DMS53 treated with DMSO at 0.1 percent for 48 hours (cell line): ENCODE data around the gene SRGAP1.

ENCODE experiments used
- DNase-seq: peaks from one replicate; lab custom pipeline; 2025; ENCODE audit not compliant: unreplicated experiment; lab: John Stamatoyannopoulos, UW

SRGAP1 gene

DNA sequence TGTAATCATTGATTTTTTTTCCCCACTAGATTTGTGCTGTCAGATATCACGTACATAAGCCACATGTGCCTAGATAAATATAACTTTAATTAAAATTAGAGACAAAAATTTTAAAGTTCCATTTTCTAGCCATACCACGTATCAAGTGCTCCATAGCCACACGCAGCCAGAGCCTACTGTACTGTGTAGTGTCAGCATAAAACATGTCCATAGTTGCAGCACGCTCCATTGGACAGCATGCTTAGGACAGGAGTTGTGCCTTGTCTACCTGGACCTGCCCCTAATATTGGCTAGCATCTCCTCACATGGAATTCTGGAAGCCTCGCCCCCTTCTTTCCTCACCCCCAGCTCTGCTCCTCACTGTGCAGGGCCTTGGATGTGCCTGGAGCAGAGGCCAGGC lies 116.5 kb downstream of the SRGAP1 start:
- no peak for DNase-seq

DNA sequence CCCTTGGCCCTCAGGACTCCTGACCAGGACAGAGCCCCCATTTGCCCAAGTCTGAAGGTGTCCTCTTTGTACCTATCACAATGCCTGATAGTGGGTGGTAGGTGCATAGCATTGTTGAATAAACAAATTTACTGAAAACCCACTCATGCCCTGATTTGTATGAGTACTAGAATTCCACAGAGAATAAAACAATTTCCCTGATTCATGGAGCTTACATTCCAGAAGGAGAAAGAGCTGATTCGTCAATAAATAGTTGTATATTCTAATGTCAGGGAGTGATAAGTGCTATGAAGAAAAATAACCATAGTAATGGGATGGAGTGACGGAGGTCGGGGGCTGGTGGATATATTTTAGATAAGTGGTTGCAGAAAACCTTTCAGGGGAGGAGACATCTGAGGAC lies 117.0 kb downstream of the SRGAP1 start:
- DNase-seq, result no peak

DNA sequence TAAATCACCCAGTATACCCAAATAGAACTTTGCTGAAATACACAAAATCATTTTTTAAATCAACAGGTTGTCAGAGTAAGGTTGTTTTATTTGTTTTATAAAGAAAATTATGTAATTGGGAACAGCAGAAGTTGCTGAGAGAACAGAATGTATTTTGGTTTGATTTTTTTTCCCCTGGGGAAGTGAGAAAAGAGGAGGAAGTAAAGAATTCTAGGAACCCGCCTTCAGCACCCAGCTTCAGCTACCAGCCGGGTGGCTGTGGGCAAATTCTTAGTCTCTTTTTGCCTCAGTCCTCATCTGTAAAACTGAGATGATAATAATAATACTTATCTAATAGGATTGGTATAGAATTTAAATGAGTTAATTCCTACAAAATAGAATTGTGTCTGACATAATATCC lies 119.4 kb downstream of the SRGAP1 start:
- no peak for DNase-seq

GRCh38 chr12:63964301-63964700 lies 119.8 kb downstream of the SRGAP1 start:
- DNase-seq, result no peak

- DNase-seq, result no peak
These were observed 121.6 kb downstream of the SRGAP1 start for GRCh38 chr12:63965936-63966605.

DNA sequence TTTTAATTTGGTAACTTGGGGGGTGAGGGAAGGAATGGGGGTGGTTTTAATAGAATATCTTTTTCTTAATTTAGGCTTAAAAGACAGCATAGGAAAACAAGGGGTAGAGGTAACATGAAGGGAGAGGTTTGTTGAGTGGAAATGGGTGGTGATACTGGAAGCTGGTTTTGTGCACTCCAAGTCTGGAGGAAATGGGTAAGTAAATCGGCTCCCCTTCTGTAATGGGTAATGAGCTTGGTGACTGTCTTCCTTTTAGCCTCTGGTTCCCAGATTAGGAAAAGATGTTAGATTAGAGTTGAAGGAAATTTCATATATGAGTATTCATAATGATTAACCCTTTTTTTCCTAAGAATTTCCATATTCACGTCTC lies 122.1 kb downstream of the SRGAP1 start:
- DNase-seq, result no peak

GRCh38 chr12:63967358-63968145 lies 123.1 kb downstream of the SRGAP1 start:
- DNase-seq, result no peak

DNA sequence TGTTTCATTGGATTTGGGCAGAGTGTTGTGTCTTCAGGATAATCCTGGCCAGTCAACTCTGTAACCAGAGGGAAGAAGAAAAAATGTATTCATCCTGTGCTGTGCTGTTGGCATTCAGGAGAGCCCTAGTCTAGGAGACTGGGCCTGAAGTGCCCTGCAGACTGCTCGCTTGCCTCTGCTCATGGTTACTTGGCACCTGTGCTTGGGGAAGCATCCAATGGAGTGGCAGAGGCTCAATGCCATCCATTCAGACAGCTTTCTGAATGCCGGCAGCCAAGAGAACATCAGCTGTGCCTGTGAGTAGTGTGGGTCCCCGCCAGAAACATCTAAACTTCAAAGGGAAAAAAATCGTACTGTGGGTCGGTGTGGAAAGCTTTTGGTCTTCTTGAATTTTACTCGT lies 124.2 kb downstream of the SRGAP1 start:
- DNase-seq, result no peak

- no peak for DNase-seq
These were observed 132.4 kb downstream of the SRGAP1 start for GRCh38 chr12:63976902-63977395.

- DNase-seq, result no peak
These were observed 132.9 kb downstream of the SRGAP1 start for GRCh38 chr12:63977441-63977840.

DNA sequence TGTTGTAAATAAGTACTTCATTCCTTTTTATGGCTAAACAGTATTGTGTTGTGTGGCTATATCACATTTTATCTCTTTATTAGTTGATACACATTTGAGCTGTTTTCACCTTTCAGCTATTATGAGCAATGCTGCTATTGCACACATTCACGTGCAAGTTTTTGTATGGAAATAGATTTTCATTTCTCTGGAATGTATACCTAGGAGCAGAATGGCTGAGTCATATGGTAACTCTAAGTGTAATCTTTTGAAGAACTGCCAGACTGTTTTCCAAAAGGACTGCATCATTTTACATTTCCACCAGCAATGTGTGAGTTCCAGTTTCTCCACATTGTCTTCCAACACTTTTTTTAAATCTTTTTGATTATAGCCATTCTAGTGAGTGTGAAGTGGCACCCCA lies 134.0 kb downstream of the SRGAP1 start:
- DNase-seq, result no peak

GRCh38 chr12:63980211-63980610 lies 135.7 kb downstream of the SRGAP1 start:
- DNase-seq, result no peak

DNA sequence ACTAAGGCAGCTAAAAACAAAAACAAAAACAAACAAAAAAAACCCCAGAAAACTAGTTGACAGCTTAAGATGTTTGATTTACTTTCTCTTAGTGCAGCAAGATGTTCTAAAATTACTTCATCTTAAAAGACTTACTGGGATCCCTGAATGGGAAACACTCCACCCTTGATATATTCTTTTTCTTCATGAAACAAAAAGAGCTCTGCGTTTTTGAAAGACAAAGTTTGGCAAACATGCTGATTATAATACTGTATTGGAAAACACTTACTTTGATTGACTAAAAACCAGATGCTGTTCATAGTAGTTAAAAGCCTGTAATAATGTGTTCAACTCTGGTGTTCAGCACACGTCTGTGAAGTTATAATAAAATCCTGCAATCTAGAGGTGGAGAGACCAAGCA lies 136.8 kb downstream of the SRGAP1 start:
- DNase-seq, result no peak

DNA sequence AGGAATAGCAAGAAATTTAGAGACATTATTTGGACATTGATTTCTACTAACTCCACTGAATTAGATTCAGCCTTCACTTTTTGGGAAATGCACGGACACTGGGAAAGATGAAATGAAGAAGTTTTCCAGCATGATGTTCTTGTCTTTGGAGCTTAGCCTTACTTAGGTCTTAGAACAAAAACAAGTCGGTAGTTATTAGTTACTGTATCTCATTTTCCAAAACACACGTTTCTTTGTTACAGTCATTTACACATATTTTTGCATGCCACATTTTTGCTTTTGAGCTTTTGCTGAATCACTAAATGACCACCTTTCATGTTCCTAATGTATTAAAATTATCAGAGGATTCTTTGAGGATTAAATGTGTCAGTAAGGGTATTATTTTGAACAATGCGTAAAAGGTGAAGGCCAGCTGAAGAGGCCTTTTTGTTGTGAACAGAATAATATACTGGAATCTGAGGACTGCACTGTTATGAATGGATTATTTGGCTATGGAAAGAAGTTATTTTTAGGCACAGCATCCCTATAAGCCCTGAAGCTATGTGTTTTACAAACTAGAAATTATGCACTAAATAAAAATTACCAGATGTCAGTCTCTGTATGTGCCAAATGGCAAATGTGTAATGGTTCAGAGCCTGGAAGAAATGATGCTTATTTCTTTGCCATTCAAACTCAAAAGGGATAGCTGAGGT lies 138.2 kb downstream of the SRGAP1 start:
- DNase-seq, result no peak

DNA sequence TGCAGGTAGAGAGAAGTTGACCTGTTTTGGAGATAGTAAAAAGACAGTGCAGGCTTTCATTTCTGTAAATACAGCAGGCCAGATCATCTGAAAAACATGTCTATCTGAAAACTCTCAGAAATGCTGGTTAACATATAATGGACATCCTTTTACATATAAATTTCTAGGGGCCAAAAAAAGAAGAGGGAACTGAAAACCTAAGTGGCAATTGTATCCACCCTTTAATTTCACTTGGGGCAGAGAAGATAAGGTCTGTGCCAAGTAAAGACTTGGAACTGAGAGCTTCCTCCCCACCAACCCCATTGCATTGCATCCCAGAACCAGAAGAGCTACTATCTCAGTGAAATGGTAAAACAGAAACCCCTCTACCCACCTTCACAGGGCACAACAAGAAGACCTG lies 141.0 kb downstream of the SRGAP1 start:
- DNase-seq, result no peak

DNA sequence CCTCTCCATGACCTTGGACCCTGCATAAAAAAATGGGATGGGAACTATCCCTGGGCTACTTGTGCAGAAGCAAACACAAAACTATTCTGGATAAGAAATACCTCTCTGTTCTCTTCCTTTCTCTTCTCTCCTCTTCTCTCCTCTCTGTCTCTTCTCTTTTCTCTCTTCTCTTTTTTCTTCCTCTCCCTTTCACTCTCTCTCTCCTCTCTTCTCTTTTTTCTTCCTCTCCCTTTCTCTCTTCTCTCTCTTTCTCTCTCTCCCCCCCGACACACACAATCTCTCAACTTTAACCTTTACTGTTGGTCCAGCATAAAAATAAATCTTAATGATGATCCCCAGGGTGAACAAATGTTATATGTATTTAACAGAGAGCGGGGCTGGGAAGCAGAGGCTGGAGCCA lies 141.4 kb downstream of the SRGAP1 start:
- no peak for DNase-seq

DNA sequence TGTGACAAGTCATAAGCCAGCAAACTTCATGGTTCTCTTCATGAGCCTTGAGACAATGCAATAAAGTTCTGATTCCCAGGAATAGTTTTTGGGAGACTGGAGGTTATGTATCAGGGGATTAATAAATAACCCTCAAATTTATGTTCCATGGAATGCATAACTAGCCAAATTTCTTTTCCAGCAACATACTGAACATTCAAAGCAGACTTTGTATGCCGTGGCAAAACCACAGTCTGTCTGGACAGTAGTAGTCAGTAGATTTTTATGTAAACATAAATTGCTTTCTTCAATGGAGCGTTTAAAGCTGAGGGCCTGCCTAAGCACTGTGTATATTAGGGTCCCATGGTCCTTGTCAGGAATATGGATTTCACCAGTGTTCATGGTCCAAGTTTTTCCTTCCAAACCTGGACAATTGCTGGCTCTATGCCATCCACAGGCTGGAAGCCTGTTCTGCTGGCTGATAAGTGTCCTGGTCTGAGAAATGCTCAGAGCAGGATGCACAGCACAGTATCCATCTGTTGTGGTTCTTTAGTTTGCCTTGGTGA lies 144.9 kb downstream of the SRGAP1 start:
- peak; percentile 14 for DNase-seq

GRCh38 chr12:63990828-63991547 lies 146.5 kb downstream of the SRGAP1 start:
- DNase-seq, result no peak

DNA sequence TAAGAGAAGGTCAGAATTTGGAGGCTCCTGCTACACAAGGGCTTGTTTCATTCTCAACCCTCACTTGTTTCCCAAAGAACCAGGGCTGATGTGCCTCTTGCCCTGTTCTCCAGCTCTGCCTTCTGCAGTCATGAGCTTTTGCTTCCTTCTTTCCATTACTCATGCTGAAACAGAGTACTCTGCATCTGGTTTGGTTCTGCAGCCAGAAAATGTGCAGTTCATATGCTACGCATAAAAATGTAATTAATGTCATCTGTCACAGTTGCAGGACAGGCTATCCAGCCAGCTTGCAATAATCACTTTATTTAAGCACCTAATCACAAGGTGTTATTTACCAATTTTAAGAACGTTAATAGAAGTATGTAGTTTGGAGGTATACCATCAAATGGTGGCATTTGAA lies 150.2 kb downstream of the SRGAP1 start:
- DNase-seq, result no peak

- no peak for DNase-seq
These were observed 151.0 kb downstream of the SRGAP1 start for GRCh38 chr12:63995512-63995911.

- DNase-seq, result no peak
These were observed 152.1 kb downstream of the SRGAP1 start for GRCh38 chr12:63996556-63996955.
